ENCODE measurements around the gene RNF38. TPM values are rescaled to one million over a fixed set of nuclear protein-coding genes. Genes with fewer than 3 reads are reported as not detected.
"Not testable (repeated sequence)": the region's sequence is repeated elsewhere in the genome, so short reads cannot be mapped to it uniquely, and the experiment has no call there.

RNF38 gene
- total RNA-seq, 2 experiments from 2014 or later, result 39.5 to 40.0 TPM

DNA sequence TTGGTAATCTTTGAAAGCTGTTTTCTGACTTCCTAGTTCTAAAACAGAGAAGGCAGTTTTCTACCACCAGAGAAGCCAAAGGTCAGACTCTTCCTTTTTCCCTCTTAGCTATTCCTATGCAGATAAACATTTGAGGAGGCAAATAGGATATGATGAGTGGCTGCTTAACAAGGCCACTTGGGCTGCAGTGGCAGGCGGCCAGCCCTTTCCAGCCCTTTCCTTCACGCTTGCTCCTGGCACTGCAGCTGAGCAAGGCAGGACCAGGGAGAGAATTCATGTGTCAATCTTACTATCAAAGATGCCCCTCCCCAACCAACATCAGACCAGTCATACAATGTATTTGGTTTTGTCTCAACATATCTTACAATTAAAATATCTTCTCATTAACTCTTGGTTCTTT lies 36.8 kb upstream of the RNF38 start:
- ATAC-seq (no peak), DNase-seq (no peak)
- Mint-ChIP-seq H3K9me3 (ENCODE audit: insufficient read depth) (no peaks in the 10 kb centered on the region), H3K27ac (no peak overlapping the region), H3K36me3 (ENCODE audit: low read depth) (peaks cover 2% of the 10 kb centered on the region), H3K27me3 (ENCODE audit: low read depth) (no peaks in the 10 kb centered on the region), H3K4me1 (ENCODE audit: low read depth) (peaks cover 13% of the 10 kb centered on the region), H3K4me3 (no peak overlapping the region)
- ChIA-PET POLR2A (no interaction called here), CTCF (interaction anchor here (0.8 to 4.6 kb wide), 4 partner anchors 13 to 118 kb away, joined by 3 to 38 read pairs (median 12); no protein-coding TSS in a partner anchor)

DNA sequence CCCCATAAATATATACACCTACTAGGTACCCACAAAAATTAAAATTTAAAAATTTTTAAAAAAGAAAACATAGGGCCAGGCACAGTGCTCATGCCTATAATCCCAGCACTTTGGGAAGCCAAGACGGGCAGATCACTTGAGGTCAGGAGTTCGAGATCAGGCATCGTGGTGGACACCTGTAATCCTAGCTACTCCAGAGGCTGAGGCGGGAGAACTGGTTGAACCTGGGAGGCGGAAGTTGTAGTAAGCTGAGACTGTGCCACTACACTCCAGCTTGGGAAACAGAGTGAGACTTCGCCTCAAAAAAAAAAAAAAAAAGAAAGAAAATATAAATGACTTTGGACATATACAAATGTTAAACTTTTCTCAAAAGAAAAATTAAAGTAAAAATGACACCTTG lies 33.3 kb upstream of the RNF38 start:
- Mint-ChIP-seq H3K27me3 (ENCODE audit: low read depth) (no peaks in the 10 kb centered on the region), H3K4me1 (ENCODE audit: low read depth) (peaks cover 6% of the 10 kb centered on the region), H3K4me3 (no peak overlapping the region), H3K9me3 (ENCODE audit: insufficient read depth) (no peaks in the 10 kb centered on the region), H3K36me3 (ENCODE audit: low read depth) (peaks cover 6% of the 10 kb centered on the region), H3K27ac (no peak overlapping the region)
- CTCF ChIA-PET, result interaction anchor here (0.6 kb wide), 1 partner anchor 123 kb away, joined by 3 read pairs; no protein-coding TSS in a partner anchor
- POLR2A ChIA-PET, result no interaction called here
- DNase-seq (no peak), ATAC-seq (no peak)

GRCh38 chr9:36431078-36431477 lies 31.0 kb upstream of the RNF38 start:
- CTCF ChIA-PET, result interaction anchor here (1.4 kb wide), 2 partner anchors 19 to 24 kb away, joined by 6 to 8 read pairs; no protein-coding TSS in a partner anchor

DNA sequence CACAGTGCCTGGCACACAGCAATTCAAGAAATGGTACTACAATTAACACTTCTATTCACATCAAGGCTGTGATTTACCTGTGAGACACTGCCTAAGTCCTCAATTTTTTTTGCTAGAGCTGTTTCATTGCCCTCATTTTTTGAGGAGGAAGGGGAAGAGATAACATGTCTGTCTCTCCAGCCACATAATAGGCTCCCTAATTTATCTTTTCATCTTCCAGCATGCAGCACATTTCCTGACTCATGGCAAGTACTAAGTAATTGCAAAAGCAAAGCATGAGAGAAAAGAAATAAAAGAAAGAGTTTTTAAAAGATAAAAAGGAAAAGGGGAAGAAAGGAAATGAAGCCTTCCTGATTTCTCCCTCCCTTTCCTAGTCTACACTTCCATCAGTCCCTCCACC lies 26.9 kb upstream of the RNF38 start:
- no peaks in the 10 kb centered on the region for H3K9me3 Mint-ChIP-seq (ENCODE audit: insufficient read depth)
- H3K27ac Mint-ChIP-seq, result no peak overlapping the region
- CTCF ChIA-PET, result interaction anchor here (4.6 kb wide), 1 partner anchor 19 kb away, joined by 21 read pairs; no protein-coding TSS in a partner anchor

More at GRCh38 chr9:36431078-36431477, 31.0 kb upstream of the RNF38 start:
- POLR2A ChIA-PET, result no interaction called here
- H3K4me3 Mint-ChIP-seq, result no peak overlapping the region
- no peak overlapping the region for H3K27ac Mint-ChIP-seq
- no peak for ATAC-seq
- peaks cover 9% of the 10 kb centered on the region for H3K36me3 Mint-ChIP-seq (ENCODE audit: low read depth)
- no peaks in the 10 kb centered on the region for H3K27me3 Mint-ChIP-seq (ENCODE audit: low read depth)
- DNase-seq, result no peak
- H3K9me3 Mint-ChIP-seq (ENCODE audit: insufficient read depth), result no peaks in the 10 kb centered on the region
- peaks cover 11% of the 10 kb centered on the region for H3K4me1 Mint-ChIP-seq (ENCODE audit: low read depth)

DNA sequence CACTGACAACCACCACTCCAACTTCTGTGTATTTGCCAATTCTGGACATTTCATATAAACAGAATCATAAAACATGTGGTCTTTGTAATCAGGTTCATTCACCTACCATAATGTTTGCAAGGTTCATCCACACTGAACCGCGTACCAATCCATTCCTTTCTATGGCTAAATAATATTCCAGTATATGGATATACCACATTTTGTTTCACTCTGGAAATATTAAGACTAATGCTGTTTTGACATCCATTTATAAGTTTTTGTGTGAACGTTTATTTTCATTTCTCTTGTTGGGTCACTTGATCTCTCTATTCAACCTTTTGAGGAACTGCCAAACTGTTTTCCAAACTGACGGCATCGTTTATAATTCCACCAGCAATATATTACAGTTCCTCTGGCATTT lies 26.3 kb upstream of the RNF38 start:
- H3K4me1 Mint-ChIP-seq (ENCODE audit: low read depth), result peaks cover 16% of the 10 kb centered on the region
- H3K4me3 Mint-ChIP-seq, result no peak overlapping the region
- H3K36me3 Mint-ChIP-seq (ENCODE audit: low read depth), result peaks cover 9% of the 10 kb centered on the region
- H3K27ac Mint-ChIP-seq, result no peak overlapping the region
- DNase-seq, result no peak
- ChIA-PET CTCF (interaction anchor here (4.6 kb wide), 1 partner anchor 19 kb away, joined by 21 read pairs; no protein-coding TSS in a partner anchor), POLR2A (no interaction called here)
- no peak for ATAC-seq
- H3K9me3 Mint-ChIP-seq (ENCODE audit: insufficient read depth), result no peaks in the 10 kb centered on the region
- H3K27me3 Mint-ChIP-seq (ENCODE audit: low read depth), result no peaks in the 10 kb centered on the region

More for the DNA sequence above, 26.9 kb upstream of the RNF38 start:
- Mint-ChIP-seq H3K4me1 (ENCODE audit: low read depth) (peaks cover 16% of the 10 kb centered on the region), H3K4me3 (no peak overlapping the region), H3K36me3 (ENCODE audit: low read depth) (peaks cover 9% of the 10 kb centered on the region), H3K27me3 (ENCODE audit: low read depth) (no peaks in the 10 kb centered on the region)
- POLR2A ChIA-PET, result no interaction called here
- DNase-seq (no peak), ATAC-seq (no peak)

GRCh38 chr9:36424289-36425055 lies 24.4 kb upstream of the RNF38 start:
- ATAC-seq (no peak), DNase-seq (no peak)
- Mint-ChIP-seq H3K36me3 (ENCODE audit: low read depth) (peaks cover 8% of the 10 kb centered on the region), H3K27ac (no peak overlapping the region), H3K27me3 (ENCODE audit: low read depth) (no peaks in the 10 kb centered on the region), H3K9me3 (ENCODE audit: insufficient read depth) (no peaks in the 10 kb centered on the region), H3K4me1 (ENCODE audit: low read depth) (peaks cover 16% of the 10 kb centered on the region), H3K4me3 (no peak overlapping the region)
- ChIA-PET POLR2A (no interaction called here), CTCF (interaction anchor here (7.4 kb wide), 1 partner anchor 18 kb away, joined by 41 read pairs; no protein-coding TSS in a partner anchor)

DNA sequence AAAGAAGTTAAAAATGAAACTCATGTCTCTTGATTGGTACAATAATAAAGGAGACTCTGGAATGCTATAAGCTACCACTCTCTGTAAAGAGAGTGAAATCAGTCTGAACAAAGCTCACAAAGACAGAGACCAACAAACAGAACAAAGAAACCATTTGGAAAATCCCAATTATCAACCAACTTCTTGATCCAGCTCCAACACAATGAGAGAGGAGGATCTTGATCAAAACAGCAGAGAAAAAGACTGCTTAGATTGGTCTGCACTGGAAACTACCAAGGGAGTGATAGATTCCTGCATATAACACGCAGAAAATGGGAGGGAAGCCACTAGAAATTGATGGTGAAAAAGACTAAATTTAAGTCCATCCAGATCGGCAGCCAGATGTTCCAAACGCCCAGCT lies 23.1 kb upstream of the RNF38 start:
- no peaks in the 10 kb centered on the region for H3K27me3 Mint-ChIP-seq (ENCODE audit: low read depth)
- POLR2A ChIA-PET, result interaction anchor here (0.7 kb wide), 1 partner anchor 18 kb away, joined by 3 read pairs; no protein-coding TSS in a partner anchor
- peaks cover 9% of the 10 kb centered on the region for H3K36me3 Mint-ChIP-seq (ENCODE audit: low read depth)
- no peaks in the 10 kb centered on the region for H3K9me3 Mint-ChIP-seq (ENCODE audit: insufficient read depth)
- no peak for ATAC-seq
- no peak overlapping the region for H3K4me3 Mint-ChIP-seq
- peaks cover 16% of the 10 kb centered on the region for H3K4me1 Mint-ChIP-seq (ENCODE audit: low read depth)
- no peak overlapping the region for H3K27ac Mint-ChIP-seq
- no peak for DNase-seq
- CTCF ChIA-PET, result interaction anchor here (1.0 to 7.4 kb wide), 3 partner anchors 16 to 27 kb away, joined by 3 to 41 read pairs (median 5); no protein-coding TSS in a partner anchor

DNA sequence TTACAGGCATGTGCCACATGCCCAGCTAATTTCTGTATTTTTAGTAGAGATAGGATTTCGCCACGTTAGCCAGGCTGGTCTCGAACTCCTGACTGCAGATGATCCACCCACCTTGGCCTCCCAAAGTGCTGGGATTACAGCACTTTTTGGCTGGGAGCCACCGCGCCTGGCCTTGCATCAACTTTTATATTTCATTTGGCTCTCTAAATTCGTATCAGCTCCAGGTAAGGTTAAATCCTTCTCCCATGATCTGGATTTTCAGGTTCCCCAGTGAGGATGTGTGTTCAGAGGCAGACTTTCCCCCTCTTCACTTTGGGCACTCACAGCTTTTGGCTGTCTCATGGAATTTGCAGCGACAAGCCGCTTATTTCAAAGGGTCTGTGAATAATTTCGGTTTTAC lies 16.8 kb upstream of the RNF38 start:
- POLR2A ChIA-PET, result no interaction called here
- no peaks in the 10 kb centered on the region for H3K9me3 Mint-ChIP-seq (ENCODE audit: insufficient read depth)
- DNase-seq (no peak), ATAC-seq (no peak)
- H3K27ac Mint-ChIP-seq, result no peak overlapping the region
- H3K4me1 Mint-ChIP-seq (ENCODE audit: low read depth), result no peaks in the 10 kb centered on the region
- H3K36me3 Mint-ChIP-seq (ENCODE audit: low read depth), result peaks cover 12% of the 10 kb centered on the region
- H3K4me3 Mint-ChIP-seq, result no peak overlapping the region
- CTCF ChIA-PET, result no interaction called here
- H3K27me3 Mint-ChIP-seq (ENCODE audit: low read depth), result no peaks in the 10 kb centered on the region

DNA sequence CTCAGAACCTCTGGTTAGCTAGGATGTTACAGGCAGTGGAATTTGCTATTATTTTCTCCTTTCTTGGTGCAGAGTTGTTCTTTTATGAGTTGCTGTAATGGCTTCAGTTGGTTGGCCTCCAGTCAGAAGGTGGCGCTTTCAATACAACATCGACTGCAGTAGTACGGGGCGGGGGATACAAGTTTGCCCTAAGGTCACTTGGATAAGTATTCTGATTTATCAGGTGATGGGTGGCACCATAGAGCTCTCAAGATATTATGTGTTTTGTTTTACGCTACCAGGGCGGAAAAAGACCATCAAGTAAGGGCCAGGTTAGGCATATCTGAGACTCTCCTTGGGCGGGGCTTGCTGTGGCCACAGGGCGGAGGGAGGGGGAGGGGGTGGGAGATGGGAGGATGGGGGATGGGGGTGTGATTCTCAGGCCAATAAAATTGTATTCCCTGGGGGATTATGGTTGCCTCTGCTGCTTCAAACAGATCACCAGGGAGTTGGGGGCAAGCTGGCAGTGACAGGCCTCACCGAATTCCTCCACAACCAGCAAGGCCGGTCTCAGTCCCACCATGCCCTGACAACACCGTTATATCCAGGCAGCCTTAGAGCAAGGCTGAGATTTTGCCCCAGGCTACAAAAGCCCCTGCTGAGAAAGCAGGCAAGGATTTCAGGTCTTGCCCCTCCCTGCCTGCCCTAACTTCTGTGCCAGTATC lies 15.9 kb upstream of the RNF38 start:
- Mint-ChIP-seq H3K36me3 (ENCODE audit: low read depth) (peaks cover 12% of the 10 kb centered on the region), H3K27ac (no peak overlapping the region), H3K4me1 (ENCODE audit: low read depth) (no peaks in the 10 kb centered on the region), H3K4me3 (no peak overlapping the region), H3K27me3 (ENCODE audit: low read depth) (no peaks in the 10 kb centered on the region), H3K9me3 (ENCODE audit: insufficient read depth) (no peaks in the 10 kb centered on the region)
- ChIA-PET POLR2A (no interaction called here), CTCF (interaction anchor here (1.2 to 1.8 kb wide), 3 partner anchors 9 to 140 kb away, joined by 3 to 4 read pairs (median 4); no protein-coding TSS in a partner anchor)
- DNase-seq, result no peak
- no peak for ATAC-seq

- CTCF ChIA-PET, result interaction anchor here (1.3 kb wide), 1 partner anchor 39 kb away, joined by 4 read pairs; no protein-coding TSS in a partner anchor
- DNase-seq; H3K4me3 Mint-ChIP-seq; ATAC-seq; H3K4me1 Mint-ChIP-seq (ENCODE audit: low read depth); H3K36me3 Mint-ChIP-seq (ENCODE audit: low read depth); H3K9me3 Mint-ChIP-seq (ENCODE audit: insufficient read depth); H3K27ac Mint-ChIP-seq; POLR2A ChIA-PET; H3K27me3 Mint-ChIP-seq (ENCODE audit: low read depth): not testable (repeated sequence)
Measured at GRCh38 chr9:36411410-36411809, 11.3 kb upstream of the RNF38 start.

DNA sequence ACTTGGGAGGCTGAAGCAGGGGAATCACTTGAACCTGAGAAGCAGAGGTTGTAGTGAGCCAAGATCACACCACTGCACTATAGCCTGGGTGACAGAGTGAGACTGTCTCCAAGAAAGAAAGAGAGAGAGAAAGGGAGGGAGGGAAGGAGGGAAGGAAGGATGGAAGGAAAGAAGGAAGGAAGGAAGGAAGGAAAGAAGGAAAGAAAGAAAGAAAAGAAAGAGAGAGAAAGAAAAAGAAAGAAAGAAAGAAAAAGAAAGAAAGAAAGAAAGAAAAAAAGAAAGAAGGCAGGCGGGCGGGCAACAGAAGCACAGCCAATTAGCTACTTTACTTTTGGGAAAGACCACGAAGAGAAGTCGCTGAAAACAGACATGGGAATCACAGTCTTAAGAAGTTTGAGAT lies 9.0 kb upstream of the RNF38 start:
- H3K9me3 Mint-ChIP-seq (ENCODE audit: insufficient read depth); H3K27ac Mint-ChIP-seq; H3K4me1 Mint-ChIP-seq (ENCODE audit: low read depth); POLR2A ChIA-PET; H3K27me3 Mint-ChIP-seq (ENCODE audit: low read depth); DNase-seq; ATAC-seq; H3K36me3 Mint-ChIP-seq (ENCODE audit: low read depth); H3K4me3 Mint-ChIP-seq: not testable (repeated sequence)
- CTCF ChIA-PET, result interaction anchor here (1.0 to 5.5 kb wide), 10 partner anchors 12 to 160 kb away, joined by 3 to 193 read pairs (median 23); no protein-coding TSS in a partner anchor

Measured in activated CD8-positive, alpha-beta T cell treated with anti-CD3 and anti-CD28 coated beads, Interleukin-2, amount 10 ng/mL, durations not matched to agents 7 days and 5 days (primary cell).